IPS-NIHi11 (cell line): ENCODE data around the gene LRRC75A.
"Not testable (repeated sequence)": the region's sequence is repeated elsewhere in the genome, so short reads cannot be mapped to it uniquely, and the experiment has no call there.

Experiments
- DNase-seq: peaks from one replicate; pipeline ENCODE4 v3.0.0; 2012; ENCODE audit warnings: mixed read lengths, low spot score

The LRRC75A gene, protein sequence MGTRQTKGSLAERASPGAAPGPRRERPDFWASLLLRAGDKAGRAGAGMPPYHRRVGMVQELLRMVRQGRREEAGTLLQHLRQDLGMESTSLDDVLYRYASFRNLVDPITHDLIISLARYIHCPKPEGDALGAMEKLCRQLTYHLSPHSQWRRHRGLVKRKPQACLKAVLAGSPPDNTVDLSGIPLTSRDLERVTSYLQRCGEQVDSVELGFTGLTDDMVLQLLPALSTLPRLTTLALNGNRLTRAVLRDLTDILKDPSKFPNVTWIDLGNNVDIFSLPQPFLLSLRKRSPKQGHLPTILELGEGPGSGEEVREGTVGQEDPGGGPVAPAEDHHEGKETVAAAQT

DNA sequence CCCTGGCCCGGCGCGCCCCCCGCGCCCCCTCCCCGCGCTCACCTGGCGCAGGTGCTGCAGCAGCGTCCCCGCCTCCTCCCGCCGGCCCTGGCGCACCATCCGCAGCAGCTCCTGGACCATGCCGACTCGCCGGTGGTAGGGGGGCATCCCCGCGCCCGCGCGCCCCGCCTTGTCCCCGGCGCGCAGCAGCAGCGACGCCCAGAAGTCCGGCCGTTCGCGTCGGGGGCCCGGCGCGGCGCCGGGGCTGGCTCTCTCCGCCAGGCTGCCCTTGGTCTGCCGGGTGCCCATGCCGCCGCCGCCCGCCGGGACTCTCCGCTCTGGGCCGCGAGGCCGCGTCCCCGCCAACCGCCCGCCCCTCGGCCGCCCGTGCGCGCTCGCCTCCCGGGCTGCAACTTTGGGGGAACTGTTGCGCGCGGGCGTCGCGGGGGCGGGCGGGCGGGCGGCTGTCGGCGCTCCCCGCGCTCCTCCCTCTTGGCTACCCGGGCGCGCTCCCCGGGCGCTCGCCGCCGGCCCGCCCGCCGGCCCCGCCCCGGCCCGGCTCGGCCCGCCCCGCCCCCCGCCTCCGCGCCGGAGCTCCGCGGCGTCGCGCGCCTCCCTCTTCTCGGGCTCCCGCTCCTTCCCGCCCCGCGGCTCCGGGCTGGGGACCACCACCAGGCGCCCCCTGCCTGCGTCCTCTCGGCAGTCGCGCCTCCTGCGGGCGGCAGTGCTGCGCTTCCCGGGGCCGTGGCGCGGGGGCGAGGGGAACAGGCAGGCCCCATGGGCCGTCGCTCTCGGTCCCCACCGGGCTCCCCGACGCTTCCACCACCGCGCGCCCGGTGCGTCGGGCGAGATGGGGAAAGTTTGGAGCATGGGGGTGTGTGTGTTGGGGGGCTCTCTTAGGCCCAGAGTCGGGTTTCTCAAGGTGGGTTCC, at the start of gene LRRC75A:
Gene LRRC75A, minus strand, starts transcription at position 491 of the 910 bp plus-strand sequence. Its CDS starts 203 bp downstream, at position 288.
- DNase-seq: peak; percentile 87

DNA sequence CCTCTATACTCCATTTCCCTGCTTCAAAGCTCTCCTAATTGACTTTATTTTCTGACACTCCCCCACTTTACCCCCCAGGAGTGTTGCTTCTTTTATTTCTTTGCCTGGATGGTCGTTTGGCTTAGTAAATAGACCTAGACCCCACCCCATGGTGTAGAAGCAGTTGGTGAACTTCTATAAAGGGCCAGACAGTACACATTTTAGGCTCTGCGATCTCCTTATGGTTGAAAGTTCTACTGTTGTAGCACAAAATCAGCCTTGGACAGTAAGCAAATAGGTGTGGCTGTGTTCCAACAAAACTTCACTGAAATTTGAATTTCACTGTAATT, 45.1 kb upstream of the LRRC75A start:
- no peak for DNase-seq

DNA sequence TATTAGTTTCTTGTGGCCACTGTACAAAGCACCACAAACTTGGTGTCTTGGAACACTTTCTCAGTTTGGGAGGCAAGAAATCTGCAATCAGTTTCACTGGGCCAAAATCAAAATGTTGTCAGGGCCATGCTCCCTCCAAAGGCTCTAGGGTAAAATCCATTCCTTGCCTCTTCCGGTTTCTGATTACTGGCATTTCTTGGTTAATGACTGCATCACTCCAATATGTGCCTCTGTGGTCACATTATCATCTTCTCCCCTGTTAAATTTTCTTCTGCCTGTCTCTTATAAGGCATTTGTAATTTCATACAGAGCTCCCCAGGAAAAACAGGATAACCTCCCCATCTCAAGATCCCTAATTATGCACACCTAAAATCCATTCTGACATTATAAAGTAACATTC, 42.2 kb upstream of the LRRC75A start:
- no peak for DNase-seq

DNA sequence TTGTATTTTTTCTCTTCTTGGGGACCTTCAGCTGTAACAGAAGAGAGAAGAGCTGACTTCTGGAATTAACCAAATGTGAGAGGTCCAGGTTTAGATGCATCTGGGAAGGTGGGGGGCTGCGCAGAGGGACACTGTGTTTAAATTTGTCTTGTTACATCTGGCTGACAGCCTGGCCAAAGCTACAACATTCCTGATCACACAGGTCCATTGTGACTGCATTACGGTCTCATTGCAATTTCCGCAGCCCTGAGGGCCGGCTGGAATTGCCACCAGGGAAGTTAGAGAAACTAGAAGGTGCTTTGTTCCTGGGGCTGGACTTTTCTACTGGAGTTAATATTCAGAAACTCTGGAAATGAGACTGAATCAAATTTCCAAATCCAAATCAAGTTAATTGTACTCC, 37.9 kb upstream of the LRRC75A start:
- DNase-seq: no peak

DNA sequence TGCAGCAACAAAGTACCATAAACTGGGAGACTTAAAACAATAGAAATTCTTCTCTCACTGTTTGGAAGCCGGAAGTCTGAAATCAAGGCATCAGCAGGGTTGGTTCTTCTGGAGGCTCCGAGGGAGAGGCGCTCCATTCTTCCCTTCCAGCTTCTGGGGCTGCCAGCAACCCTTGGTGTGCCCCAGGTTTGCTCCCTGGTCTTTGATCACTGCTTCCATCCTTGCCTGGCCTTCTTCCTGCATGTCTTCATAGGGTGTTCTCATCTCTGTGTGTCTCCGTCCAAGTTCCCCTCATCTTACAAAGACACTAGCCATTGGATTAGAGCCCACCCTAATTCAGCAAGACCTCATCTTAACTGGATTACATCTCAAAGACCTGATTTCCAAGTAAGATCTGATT, 35.3 kb upstream of the LRRC75A start:
- no peak for DNase-seq

DNA sequence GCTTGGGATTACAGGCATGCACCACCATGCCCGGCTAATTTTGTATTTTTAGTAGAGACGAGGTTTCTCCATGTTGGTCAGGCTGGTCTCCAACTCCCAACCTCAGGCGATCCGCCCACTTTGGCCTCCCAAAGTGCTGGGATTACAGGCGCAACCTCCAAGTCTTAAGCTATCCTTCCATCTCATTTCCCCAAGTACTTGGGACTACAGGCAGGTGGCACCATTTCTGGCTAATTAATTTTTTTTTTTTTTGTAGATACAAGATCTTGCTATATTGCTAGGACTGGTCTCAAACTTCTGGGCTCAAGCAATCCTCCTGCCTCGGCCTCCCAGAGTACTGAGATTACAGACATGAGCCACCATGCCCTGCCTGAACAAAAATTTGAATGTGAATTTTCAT, 33.6 kb upstream of the LRRC75A start:
- not testable (repeated sequence) for DNase-seq

DNA sequence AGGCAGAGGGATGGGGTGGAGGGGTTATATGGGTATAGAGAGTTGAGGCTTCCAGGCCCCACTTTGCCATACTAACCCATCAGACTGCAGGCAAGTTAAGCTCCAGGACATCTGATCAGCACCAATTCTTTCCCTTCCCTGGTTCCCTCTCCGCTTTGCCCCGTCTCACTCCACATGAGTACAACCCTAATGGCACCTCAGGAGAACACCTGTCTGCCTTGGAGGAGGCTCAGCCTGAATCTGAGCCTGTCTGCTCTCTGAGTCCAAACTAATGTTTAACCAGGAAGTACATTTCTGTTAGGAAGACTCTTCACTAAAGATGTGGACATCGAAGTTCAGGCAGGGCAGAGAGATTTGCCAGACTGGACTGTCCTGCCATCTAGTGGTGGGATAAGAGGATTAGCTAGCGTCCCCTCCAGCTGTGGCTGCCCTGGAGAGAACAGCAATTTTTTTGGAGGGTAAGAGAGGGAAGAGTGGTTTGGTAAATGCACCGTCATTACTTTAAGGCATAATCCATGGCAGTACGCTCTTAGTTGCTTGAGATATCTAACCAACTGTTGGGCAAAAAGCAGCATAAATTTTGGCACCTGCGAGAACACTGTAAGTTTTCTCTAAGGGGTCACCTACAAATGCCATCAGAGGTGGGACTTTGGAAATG, 29.2 kb upstream of the LRRC75A start:
- DNase-seq: peak; percentile 89

DNA sequence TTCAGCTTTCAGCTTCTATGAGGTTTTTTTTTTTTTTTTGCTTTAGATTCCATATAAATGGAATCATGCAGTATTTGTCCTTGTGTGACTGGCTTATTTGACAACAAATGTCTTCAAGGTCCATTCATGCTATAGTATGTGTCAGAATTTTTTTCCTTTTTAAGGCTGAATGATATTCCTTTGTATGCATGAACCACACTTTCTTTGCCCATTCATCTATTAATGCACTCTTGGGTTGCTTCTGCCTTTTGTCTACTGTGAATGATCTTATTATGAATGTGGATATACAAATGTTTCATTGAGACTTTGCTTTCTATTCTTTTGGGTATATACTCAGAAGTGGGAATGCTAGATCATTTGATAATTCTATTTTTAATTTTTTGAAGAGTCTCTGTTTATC, 27.0 kb upstream of the LRRC75A start:
- DNase-seq: no peak

DNA sequence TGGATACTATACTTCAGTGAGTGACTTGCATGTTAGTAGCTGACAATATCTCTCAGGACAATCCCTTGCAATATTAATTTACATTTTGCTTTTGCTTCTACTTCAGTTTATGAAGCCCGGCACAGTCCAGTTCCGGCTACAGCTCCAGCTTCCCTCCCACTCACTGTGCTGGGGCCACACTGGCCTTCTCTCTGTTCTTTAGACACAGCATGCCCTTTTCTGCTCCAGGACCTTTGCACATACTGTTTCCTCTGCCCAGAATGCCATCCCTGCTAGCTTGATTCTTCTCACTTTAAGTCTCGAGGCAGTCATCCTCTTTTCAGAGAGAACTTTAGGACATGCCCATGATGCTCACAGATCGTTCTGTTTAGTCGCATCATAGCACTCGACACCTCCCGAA, 25.5 kb upstream of the LRRC75A start:
- DNase-seq: no peak

DNA sequence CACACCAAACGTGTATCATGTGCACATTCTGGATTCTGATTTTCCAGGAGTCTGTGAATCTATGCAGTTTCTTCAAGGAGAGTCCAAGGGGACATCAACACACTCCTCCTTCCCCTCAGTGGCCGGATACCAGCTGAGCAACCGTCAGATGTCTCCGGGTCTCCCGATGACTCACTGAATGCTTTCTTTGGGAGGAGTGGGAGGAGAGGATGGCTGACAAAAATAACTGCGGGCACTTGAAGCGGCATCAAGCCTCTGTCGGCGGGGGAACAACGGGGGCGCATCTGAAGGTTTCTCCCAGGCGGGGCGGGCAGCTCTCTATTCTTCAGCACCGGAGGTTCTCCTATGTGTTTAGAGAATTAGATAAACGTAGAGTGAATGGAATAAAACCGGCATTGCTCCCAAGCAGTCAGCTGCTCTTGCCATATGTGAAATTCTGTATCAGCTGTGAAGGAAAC, 24.6 kb upstream of the LRRC75A start:
- peak; percentile 46 for DNase-seq

DNA sequence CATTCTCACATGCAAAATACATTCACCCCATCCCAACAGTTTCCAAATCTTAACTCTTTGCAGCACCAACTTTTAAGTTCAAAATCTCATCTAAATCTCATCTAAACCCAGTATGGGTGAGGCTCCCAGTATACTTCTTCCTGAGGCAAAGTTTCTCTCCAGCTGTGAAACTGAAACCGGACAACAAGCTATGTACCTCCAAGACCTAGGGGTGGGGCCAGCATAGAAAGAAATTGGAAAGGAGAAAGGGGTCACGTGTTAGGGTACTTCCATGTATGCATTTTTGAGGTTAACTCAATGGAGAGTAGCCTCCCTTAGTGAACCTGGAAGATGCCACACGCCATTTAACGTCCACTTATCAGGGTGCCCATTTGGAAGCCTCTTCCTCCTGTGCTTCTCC, 23.9 kb upstream of the LRRC75A start:
- no peak for DNase-seq

DNA sequence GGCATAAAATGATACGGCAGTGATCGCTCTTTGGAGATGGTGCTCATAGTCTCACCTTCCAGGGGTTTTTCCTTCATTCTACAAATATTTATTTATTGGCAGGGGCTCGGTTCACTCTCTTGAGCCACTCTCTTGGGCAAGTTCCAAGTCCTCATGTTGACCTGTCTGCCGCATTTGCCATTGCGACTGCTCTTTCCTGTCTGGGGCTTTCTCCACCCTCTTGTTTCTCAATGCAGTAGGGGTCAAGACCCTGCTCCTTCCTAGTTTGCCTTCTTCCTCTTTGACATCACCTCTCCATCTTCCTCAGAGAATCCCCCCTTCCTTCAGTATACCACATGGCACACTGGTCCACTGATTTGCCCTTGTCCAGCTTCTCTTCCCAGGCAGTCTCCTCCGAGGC, 21.9 kb upstream of the LRRC75A start:
- DNase-seq: no peak

DNA sequence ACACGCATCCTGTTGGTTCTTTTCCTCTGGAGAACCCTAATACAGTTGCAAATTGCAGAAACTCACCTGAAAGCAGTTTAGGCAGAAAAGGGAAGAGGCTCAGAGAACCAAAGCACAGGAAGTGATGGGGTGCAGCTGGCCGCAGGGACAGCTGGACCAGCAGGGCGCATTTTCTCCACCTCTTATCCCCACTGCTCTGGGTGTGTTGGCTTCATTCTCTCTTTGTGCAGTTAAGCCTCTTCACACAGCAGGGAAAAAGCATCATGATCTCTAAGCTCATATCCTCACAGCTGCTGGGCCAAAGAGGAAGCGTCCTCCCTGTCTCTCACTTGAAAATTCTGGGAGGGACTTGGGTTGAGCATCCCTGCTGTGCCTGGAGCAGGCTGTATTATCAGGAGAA, 20.0 kb upstream of the LRRC75A start:
- DNase-seq: no peak

DNA sequence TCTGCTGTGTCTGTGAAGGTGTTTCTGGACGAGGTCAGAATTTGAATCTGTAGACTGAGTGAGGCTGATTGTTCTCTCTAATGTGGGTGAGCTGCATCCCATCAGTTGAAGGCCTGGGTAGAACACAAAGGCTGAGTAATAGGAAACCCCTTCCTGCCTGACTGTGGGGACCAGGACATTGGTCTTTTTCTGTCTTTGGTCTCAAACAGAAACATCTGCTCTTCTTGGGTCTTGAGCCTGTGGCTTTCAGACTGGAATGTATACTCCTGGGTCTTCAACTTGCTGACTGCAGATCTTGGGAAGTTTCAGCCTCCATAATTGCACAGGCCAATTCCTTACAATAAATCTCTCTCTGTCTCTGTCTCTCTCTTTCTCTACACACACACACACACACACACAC, 19.6 kb upstream of the LRRC75A start:
- DNase-seq: no peak

DNA sequence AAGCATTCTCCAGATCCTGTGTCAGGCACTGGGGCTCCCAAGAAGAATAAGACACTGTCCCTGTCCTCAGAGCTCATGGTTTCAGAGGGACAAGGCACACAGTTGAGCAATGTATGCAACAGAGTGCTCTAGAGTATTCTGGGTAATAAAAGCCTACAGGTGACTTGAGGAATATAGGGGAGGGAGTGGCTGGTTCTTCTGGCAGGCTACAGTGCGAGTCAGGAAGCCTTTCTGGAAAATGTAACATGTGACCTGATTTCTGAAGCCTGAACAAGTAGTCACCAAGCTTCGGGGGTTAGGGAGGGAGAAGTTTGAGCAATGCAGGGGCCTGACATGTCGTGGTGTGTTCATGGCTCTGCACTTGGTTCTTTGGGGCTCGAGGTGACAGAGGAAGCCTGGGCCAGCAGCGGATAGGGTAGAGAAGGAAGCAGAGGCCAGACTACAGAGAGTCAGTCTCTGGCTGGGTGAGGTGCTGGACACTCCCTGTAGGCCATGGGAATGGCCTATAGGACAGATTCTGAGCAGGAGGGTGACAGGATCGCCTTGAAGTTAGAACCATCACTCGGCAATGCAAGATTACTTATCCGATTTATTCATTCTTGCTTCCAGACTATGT, 16.0 kb upstream of the LRRC75A start:
- DNase-seq: no peak

DNA sequence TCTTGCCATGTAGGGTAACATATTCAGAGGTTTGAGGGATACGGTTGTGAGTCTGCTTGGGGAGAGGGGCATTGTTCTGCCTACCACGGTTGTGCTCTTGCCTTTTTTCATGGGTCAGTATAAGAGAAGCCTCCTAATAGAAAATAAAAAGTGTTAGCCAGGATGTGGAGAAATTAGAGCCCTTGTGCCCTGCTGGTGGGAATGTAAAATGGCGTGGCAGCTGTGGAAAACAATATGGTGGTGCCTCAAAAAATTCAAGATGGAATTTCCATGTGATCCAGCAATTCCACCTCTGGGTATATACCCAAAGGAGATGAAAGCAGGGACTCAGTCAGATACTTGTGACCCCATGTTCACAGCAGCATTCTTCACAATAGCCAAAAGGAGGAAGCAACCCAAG, 14.2 kb upstream of the LRRC75A start:
- DNase-seq: no peak

DNA sequence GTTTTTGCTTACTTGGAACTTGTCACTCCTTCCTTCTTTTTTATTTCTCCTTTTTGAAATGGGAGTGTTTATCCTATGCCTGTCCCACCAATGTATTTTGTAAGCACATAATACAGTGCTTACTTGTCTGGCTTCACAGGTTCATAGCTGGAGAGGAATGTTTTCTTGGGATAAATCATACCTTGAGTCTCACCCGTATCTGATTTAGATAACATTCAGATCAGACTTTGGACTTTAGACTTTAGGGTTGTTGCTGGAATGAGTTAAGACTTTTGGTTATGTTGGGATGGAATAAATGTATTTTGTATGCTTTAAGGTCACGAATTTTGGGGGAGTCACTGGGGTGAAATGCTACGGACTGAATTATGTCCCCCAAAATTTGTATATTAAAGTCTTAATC, 13.0 kb upstream of the LRRC75A start:
- no peak for DNase-seq

DNA sequence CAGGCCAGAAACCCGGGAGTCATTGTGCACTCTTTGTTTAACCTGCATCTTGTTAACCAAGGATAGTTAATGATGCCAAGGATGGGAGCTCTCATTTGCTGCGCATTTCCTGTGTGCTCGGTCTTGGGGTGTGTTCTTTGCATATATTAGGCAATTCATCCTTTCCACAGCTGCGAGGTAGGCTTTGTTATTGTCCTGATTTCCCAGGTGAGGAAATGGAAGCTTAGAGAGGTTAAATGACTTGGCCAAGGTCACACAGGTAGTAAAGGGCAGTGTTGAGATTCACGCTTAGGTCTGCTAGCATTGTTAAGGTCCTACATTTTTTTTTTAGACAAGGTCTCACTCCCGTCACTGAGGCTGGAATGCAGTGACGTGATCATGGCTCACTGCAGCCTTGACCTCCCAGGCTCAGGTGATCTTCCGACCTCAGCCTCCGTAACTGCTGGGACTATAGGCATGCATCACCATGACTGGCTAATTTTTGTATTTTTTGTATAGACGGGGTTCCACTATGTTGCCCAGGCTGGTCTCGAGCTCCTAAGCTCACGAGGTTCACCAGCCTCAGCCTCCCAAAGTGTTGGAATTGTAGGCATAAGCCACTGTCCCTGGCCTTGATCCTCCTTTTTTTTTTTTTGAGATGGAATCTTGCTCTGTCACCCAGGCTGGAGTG, 5.0 kb upstream of the LRRC75A start:
- no peak for DNase-seq

DNA sequence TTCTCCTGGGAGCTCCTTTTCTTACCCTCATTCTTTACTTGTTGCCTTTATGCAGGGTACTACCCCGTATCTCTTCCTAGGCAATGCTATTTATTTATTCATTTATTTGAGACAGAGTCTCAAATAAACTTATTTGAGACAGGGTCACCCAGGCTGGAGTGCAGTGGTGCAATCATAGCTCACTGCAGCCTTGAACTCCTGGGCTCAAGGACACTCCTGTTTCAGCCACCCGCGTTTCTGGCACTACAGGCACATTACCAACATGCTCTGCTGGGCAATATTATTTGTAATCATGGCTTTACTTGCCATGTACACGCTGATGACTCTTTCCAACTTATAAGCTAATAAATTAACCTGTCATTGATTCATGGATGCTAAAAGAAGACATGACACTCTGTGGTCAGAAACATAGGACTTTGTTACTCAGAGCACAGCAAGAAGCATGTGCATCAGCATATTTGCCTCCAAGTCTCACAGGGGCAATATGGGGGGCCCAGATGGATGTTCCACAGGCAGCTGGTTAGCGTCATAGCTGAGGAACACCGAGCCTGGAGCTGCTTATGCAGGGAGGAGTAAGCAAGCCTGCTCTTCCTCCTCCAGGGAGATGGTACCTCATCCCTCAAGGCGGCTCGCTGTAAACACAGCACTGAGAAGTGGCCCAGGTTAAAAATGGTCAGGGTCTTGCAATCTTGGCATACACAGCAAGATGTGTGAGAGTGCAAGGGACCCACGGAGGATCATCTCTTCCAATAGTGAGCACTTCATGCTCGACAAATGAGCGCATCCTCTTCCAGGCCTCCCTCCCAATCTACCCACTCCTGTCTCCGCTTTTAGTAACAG, 4.2 kb upstream of the LRRC75A start:
- DNase-seq: no peak

DNA sequence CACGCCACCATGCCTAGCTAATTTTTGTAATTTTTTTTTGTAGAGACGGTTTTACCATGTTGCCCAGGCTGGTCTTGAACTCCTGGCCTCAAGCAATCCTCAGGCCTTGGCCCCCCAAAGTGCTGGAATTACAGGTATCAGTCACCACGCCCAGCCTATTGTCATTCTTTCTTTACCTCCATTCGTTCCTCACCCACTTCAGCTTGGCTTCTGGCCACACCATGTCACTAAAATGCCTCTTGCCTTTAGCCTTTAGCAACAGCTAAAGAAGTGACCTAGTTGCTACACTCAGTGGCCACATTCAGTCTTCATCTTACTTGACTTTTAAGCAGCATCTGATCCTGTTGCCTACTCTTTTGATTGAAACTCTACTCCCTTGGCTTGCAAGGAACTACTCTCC, 3.6 kb upstream of the LRRC75A start:
- no peak for DNase-seq

DNA sequence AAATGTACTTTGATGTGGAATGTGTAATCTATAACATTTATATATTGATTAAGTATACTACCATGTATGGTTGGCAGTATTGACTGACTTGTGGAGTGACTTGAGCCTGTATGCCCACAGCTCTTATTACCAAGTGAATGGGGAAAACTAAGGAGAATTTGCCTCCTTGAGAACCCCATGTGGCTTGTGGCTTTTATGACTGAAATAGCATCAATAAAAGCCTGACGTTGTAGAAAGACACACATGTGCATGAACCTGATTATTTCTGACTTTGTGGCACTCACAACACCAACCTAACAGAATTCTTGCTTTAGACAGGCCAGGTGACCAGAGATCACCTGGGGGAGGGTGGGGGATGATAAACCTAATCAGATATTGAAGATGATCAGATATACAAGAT, 2.1 kb upstream of the LRRC75A start:
- no peak for DNase-seq
